HG03575 (cell line): Measurements from ENCODE around the gene RGS9BP.
"Not testable (repeated sequence)": the region's sequence is repeated elsewhere in the genome, so short reads cannot be mapped to it uniquely, and the experiment has no call there.

Source experiments
- ATAC-seq: cut with Tn5 transposase; IDR thresholded peaks from one replicate; pipeline ENCODE4 v1.9.1; 2021; ENCODE audit not compliant: unreplicated experiment, insufficient number of reproducible peaks, low FRiP score; ENCODE audit errors: extremely low read depth

The RGS9BP gene, protein sequence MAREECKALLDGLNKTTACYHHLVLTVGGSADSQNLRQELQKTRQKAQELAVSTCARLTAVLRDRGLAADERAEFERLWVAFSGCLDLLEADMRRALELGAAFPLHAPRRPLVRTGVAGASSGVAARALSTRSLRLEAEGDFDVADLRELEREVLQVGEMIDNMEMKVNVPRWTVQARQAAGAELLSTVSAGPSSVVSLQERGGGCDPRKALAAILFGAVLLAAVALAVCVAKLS

DNA sequence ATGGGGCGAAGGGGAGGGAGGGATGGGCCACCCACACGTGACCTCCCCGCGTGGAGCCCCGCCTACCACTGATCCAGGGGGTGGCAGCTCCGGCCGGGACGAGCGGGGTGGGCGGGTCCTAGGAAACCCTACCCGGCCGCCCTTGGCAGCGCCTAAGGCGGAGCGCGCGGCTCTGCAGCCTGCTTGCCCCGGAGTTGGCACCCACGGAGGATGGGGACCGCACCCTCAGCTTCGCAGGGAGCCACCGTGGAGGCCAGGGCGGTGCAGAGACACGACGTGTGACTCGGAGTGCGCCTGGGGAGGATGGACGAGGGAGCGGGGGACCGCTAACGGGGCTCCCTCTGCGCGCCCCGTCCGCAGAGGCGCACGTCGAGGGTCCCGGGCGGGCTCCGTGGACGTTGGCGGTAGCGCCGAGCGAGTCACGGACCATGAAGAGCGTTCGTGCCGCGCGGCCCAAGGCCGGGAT is at the start of gene RGS9BP:
Gene RGS9BP, plus strand, starts transcription at position 129 of the 466 bp plus-strand sequence. CDS start 416 bp downstream, outside the sequence.
- ATAC-seq: no peak

DNA sequence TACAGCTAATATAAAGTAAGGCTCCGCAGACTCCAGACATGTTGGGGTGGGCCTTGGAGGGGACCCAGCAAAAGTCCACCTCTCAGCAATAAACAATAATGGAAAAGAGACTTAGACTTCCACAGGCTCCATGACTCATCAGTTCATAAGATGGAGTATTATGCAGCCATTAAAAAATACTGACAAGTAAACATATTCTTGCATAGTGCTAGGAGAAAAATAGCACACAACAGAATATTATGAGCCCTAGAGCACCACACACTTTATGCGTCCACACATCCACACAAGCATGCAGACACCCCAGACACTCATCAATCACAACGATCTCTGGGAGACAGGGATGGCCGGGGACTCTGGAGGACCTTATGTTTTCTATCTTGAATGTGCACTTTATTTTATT is 48.7 kb upstream of the RGS9BP start:
- ATAC-seq: no peak

- ATAC-seq: no peak
Measured at GRCh38 chr19:32627714-32628270, 47.9 kb upstream of the RGS9BP start.

- ATAC-seq: no peak
Measured at GRCh38 chr19:32630338-32630737, 45.3 kb upstream of the RGS9BP start.

DNA sequence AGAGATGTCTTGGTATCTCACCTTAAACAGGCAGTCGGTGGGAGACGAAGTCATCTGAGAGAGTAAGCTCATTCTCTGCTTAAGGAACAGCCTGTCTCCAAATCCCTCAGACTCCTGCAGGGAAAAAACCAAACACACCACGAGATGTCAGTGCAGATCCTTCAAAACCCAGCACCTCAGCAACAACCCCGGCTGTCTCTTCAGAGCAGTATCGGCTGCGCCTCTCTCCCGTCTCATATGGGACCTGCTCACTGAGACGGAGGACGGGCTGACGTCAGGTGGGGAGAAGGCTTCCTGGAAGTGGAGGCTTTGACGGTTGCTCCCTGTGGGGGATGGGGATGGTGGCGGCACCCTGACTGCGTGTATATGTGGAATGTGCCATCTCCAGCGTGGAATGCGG is 44.3 kb upstream of the RGS9BP start:
- no peak for ATAC-seq

DNA sequence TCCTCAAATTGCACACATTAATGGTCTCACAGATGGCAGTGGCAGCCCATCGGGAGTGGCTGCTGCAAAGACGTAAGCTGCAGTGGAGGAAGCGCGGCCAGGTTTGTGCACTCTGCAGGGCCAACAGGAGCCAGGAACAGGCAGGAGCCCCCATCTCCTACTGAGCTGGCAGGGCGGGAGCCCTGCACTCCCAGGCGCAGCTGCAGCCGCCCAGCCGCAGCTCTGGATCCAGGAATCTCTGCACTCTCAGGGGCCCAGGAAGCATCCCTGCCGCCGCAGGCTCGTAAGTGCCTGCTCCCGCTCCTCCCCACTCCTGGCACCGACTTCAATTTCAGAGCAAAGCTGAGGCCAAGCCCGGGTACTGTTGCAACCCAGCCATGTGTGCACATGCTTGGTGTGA is 38.2 kb upstream of the RGS9BP start:
- no peak for ATAC-seq

DNA sequence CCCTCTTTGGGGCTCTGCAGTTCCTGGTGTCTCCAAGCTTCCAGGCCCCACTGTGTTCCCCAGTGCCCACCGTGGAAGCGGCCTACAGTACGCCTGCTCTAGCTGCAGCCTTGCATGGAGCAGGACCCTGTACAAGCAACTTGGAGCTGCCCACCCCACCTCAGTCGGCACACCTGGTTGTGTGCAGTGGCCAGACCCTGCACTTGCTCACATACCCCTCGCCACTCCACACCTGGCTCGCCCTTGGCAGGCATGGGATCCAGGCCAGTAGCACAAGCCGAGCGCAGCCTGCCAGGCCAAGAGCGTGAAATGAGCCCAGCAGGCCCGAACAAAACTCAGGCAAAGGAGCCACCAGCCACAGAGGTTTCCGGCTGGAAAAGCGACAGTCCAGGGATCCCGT is 37.0 kb upstream of the RGS9BP start:
- ATAC-seq: no peak

DNA sequence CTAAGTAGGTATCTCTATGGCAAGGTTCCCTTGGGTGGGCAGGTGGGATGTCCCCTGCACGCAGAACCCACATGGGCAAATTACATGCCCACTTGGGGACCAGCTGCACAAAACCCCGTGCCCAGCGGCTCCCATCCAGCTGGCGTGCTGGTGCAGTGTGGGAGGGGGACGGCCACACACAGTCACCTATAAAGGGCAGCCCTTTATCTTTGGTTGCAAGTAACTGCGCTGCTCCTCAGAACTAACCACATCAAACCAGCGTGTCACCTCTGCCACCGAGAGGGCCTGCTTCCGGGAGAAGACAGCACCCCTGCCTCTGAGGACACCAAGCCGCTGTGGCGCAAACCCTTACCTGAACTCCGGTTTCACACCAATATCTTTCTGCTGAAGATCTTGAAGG is 32.9 kb upstream of the RGS9BP start:
- no peak for ATAC-seq

- ATAC-seq: no peak
Measured at GRCh38 chr19:32646556-32646955, 29.1 kb upstream of the RGS9BP start.

- ATAC-seq: no peak
Measured at GRCh38 chr19:32647361-32647760, 28.3 kb upstream of the RGS9BP start.

DNA sequence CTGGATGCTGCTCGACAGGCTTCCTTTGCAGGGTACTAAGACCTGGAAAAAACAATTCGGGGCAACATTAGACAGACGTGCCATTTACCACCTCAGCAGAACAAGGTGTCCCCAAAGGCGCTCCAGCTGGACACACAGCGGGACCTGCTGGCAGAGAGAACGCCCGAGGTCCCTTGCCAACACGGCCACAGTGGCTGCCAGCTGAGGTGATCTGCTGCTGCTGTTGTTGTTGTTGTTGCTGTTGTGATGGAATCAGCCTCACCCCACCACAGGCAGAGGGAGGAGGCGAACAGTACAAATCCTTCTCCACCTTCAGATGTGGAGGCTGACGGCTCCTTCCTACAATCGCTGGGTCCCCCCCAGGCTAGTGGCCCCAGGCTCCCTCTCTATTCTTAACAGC is 25.9 kb upstream of the RGS9BP start:
- no peak for ATAC-seq

DNA sequence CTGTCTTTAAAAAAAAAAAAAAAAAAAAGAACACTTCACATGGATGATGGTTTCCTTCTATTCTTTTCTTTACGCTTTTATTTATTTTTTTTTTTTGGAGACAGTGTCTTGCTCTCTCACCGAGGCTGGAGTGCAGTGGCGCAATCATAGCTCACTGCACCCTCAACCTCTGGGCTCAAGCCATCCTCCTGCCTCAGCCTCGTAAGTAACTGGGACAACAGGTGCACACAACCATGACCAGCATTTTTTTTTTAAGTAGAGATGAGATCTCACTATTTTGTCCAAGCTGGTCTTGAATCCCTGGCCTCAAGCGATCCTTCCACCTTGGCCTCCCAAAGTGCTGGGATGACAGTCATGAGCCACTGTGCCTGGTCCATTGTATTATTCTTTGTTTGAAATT is 25.0 kb upstream of the RGS9BP start:
- no peak for ATAC-seq

- no peak for ATAC-seq
Measured at GRCh38 chr19:32651729-32652140, 23.9 kb upstream of the RGS9BP start.

DNA sequence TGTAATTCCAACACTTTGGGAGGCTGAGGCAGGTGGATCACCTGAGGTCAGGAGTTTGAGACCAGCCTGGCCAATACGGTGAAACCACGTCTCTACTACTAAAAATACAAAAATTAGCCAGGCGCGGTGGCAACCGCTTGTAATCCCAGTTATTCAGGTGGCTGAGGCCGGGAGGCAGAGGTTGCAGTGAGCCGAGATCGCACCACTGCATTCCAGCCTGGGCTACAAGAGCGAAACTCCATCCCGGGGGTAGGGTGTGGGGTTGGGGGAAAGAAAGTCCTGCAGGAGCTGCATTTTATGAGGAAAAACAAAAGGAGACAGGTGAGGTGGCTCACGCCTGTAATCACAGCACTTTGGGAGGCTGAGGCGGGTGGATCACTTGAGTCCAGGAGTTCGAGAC is 23.3 kb upstream of the RGS9BP start:
- ATAC-seq: not testable (repeated sequence)

GRCh38 chr19:32652894-32653598 is 22.6 kb upstream of the RGS9BP start:
- no peak for ATAC-seq

DNA sequence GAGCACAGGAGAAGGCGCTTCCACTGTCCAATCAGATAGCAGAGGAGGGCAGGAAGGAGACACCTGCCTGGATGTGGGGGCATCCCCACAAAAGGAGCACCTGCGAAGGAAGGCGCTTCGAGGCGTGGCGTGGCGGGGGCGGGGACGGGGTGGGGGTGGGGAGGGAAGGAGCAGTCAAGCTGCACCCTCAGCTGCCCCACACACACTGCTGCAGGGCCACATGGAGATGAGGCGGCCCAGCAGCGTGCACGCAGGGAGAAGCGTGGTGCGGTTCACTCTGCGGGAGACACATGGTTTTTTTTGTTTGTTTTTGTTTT is 22.1 kb upstream of the RGS9BP start:
- no peak for ATAC-seq

GRCh38 chr19:32656379-32656778 is 19.3 kb upstream of the RGS9BP start:
- ATAC-seq: not testable (repeated sequence)

- ATAC-seq: no peak
Measured at GRCh38 chr19:32658075-32658474, 17.6 kb upstream of the RGS9BP start.

GRCh38 chr19:32658527-32658926 is 17.1 kb upstream of the RGS9BP start:
- ATAC-seq: no peak

- no peak for ATAC-seq
Measured at GRCh38 chr19:32661318-32661717, 14.3 kb upstream of the RGS9BP start.
